ENCODE measurements around the gene SLC17A7. TPM values are rescaled to one million over a fixed set of nuclear protein-coding genes. Genes with fewer than 3 reads are reported as not detected.
A peak's percentile ranks its signal among the peaks of the same experiment; 100 is the strongest.

Gene SLC17A7
- total RNA-seq, 1 donor from 2014 or later, result 0.55 TPM

DNA sequence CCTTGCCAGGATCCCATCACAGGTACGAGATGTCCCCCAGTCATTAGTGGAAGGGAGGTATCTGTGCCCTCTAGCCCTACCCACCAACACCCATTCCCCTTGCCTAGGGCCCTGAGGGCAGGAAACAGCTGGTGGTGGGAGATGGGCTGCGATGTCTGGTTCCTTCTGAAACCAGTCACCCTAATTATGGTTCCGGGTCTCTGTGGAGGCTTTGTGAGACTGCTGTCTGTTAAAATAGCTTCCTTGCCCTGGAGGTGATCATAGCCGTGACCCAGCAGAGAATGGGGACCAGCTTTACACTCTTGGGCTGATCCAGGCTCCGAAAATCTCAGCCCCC is 17.2 kb upstream of the SLC17A7 start:
- DNase-seq (no peak), ATAC-seq (ENCODE audit: low read depth) (no peak)
- H3K4me3 Mint-ChIP-seq, result no peak overlapping the region
- POLR2A ChIA-PET, result no interaction called here
- intact Hi-C loops (cut with micrococcal nuclease), result loop anchor here (10.0 kb wide), 2 partner anchors 584 to 734 kb away; partner anchors contain the start of gene PPP1R15A
- no peaks in the 10 kb centered on the region for H3K9me3 Mint-ChIP-seq
- peaks cover 19% of the 10 kb centered on the region for H3K4me1 Mint-ChIP-seq
- H3K36me3 Mint-ChIP-seq (ENCODE audit: low read depth), result peaks cover 48% of the 10 kb centered on the region
- H3K27ac Mint-ChIP-seq, result no peak overlapping the region
- no peak for TF ChIP-seq CTCF (IDR thresholded peaks at IDR 0.05)
- CTCF ChIA-PET, result no interaction called here
- H3K27me3 Mint-ChIP-seq, result no peaks in the 10 kb centered on the region

DNA sequence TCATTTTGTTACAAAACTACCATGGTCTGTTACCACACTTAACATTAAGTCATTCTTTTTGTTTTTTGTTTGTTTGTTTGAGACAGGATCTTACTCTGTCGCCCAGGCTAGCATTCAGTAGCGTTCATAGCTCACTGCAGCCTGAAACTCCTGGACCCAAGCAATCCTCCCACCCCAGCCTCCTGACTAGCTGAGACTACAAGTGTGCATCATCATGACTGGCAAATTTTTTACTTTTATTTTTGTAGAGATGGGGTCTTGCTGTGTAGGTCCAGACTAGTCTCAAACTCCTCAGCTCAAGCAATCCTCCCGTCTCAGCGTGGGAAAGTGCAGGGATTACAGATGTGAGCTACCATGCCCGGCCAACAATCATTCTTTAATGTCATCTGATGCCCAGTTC is 15.0 kb upstream of the SLC17A7 start:
- ChIA-PET POLR2A (interaction anchor here (1.0 to 10.9 kb wide), 3 partner anchors 12 to 32 kb away, joined by 4 to 193 read pairs (median 5); partner anchors contain the start of gene FLT3LG), CTCF (interaction anchor here (1.3 to 1.6 kb wide), 2 partner anchors 12 to 14 kb away, joined by 4 to 5 read pairs; no protein-coding TSS in a partner anchor)
- H3K4me1 Mint-ChIP-seq, result peaks cover 35% of the 10 kb centered on the region
- H3K27me3 Mint-ChIP-seq, result no peaks in the 10 kb centered on the region
- intact Hi-C loops (cut with micrococcal nuclease), result loop anchor here (10.0 kb wide), 2 partner anchors 582 to 732 kb away; partner anchors contain the start of gene PPP1R15A
- H3K27ac Mint-ChIP-seq, result no peak overlapping the region
- DNase-seq (no peak), ATAC-seq (ENCODE audit: low read depth) (no peak)
- H3K9me3 Mint-ChIP-seq, result no peaks in the 10 kb centered on the region
- TF ChIP-seq CTCF (IDR thresholded peaks at IDR 0.05), result no peak
- H3K4me3 Mint-ChIP-seq, result no peak overlapping the region
- peaks cover 54% of the 10 kb centered on the region for H3K36me3 Mint-ChIP-seq (ENCODE audit: low read depth)

DNA sequence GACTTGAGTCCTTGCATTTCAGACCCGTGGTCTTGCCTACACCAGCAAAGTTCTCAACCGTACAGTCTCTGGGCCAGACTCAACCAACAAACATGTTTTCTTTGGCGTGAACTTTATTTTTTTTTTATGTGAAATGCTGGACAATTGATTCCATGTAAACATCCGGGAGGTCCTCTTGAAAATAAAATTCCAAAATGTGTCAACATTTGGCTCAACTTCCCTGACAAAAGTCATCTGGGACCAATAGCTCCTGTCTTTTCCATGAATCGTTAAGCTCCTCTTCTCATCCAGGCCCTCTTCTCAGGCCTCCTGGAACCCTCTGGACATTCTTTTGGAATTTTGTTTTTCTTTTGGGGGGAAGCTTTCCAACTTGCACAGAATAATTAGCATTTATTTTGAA is 14.4 kb upstream of the SLC17A7 start:
- Mint-ChIP-seq H3K9me3 (no peaks in the 10 kb centered on the region), H3K4me1 (peaks cover 41% of the 10 kb centered on the region), H3K27ac (no peak overlapping the region), H3K36me3 (ENCODE audit: low read depth) (peaks cover 56% of the 10 kb centered on the region), H3K4me3 (no peak overlapping the region), H3K27me3 (no peaks in the 10 kb centered on the region)
- ATAC-seq (ENCODE audit: low read depth) (no peak), DNase-seq (no peak)
- no peak for TF ChIP-seq CTCF (IDR thresholded peaks at IDR 0.05)
- intact Hi-C loops (cut with micrococcal nuclease), result loop anchor here (10.0 kb wide), 2 partner anchors 581 to 731 kb away; partner anchors contain the start of gene PPP1R15A
- CTCF ChIA-PET, result interaction anchor here (1.3 to 1.6 kb wide), 2 partner anchors 11 to 15 kb away, joined by 4 to 5 read pairs; no protein-coding TSS in a partner anchor
- POLR2A ChIA-PET, result interaction anchor here (1.0 to 10.9 kb wide), 3 partner anchors 13 to 33 kb away, joined by 4 to 193 read pairs (median 5); partner anchors contain the start of gene FLT3LG

GRCh38 chr19:49453757-49454240 is 12.5 kb upstream of the SLC17A7 start:
- H3K4me1 Mint-ChIP-seq, result peaks cover 54% of the 10 kb centered on the region

More at GRCh38 chr19:49453757-49454240, 12.5 kb upstream of the SLC17A7 start:
- H3K27ac Mint-ChIP-seq, result peak overlapping the region; percentile 100
- no peaks in the 10 kb centered on the region for H3K9me3 Mint-ChIP-seq
- ATAC-seq (ENCODE audit: low read depth) (peak; percentile 2), DNase-seq (no peak)
- H3K36me3 Mint-ChIP-seq (ENCODE audit: low read depth), result peaks cover 60% of the 10 kb centered on the region
- no peak for TF ChIP-seq CTCF (IDR thresholded peaks at IDR 0.05)
- intact Hi-C loops (cut with micrococcal nuclease), result loop anchor here (1.0 to 10.0 kb wide), 14 partner anchors 16 to 874 kb away; partner anchors contain the start of genes AKT1S1, BCL2L12, C19orf73 and IRF3
- H3K27me3 Mint-ChIP-seq, result no peaks in the 10 kb centered on the region
- H3K4me3 Mint-ChIP-seq, result peak overlapping the region; percentile 99
- CTCF ChIA-PET, result interaction anchor here (1.7 kb wide), 1 partner anchor 17 kb away, joined by 9 read pairs; no protein-coding TSS in a partner anchor
- POLR2A ChIA-PET, result interaction anchor here (0.6 to 10.9 kb wide), 26 partner anchors 12 to 1134 kb away, joined by 3 to 193 read pairs (median 4); partner anchors contain the start of genes CD37, FLT3LG, FUZ and KASH5
